22Rv1 (cell line): ENCODE measurements around the gene BCL11B.

Source experiments
- CTCF ChIP-seq: fragments of 450-650 bp; IDR thresholded peaks from 2 replicates; pipeline ENCODE4 v1.5.1; 2017; ENCODE audit warnings: mild to moderate bottlenecking
- ZFX ChIP-seq: fragments of 450-650 bp; IDR thresholded peaks from 2 replicates; pipeline ENCODE4 v1.6.1; 2017; ENCODE audit warnings: antibody characterized with exemption, borderline replicate concordance

- TF ChIP-seq CTCF = no peak
- TF ChIP-seq ZFX = no peak
Measured at GRCh38 chr14:99317231-99318090, 45.5 kb upstream of the BCL11B start.
